ENCODE results near the gene NOL12.
"Not testable (repeated sequence)": the region's sequence is repeated elsewhere in the genome, so short reads cannot be mapped to it uniquely, and the experiment has no call there.

Gene NOL12

GRCh38 chr22:37654563-37655251 is 31.4 kb upstream of the NOL12 start:
- TF ChIP-seq CTCF (conservative IDR thresholded peaks at IDR 0.05; ENCODE audit: control insufficient read depth, insufficient read depth, low read depth, low read length) = no peak
- H3K4me3 ChIP-seq (ENCODE audit: control insufficient read depth, low read depth, low read length) = no peak overlapping the region
- no peak for DNase-seq (ENCODE audit: low read depth)

GRCh38 chr22:37655252-37655563 is 30.9 kb upstream of the NOL12 start:
- TF ChIP-seq CTCF (conservative IDR thresholded peaks at IDR 0.05; ENCODE audit: control insufficient read depth, insufficient read depth, low read depth, low read length) = no peak
- no peak overlapping the region for H3K4me3 ChIP-seq (ENCODE audit: control insufficient read depth, low read depth, low read length)
- DNase-seq (ENCODE audit: low read depth) = no peak

GRCh38 chr22:37656583-37656982 is 29.6 kb upstream of the NOL12 start:
- H3K4me3 ChIP-seq (ENCODE audit: control insufficient read depth, low read depth, low read length); DNase-seq (ENCODE audit: low read depth): not testable (repeated sequence)

- DNase-seq (ENCODE audit: low read depth) = no peak
- no peak for TF ChIP-seq CTCF (conservative IDR thresholded peaks at IDR 0.05; ENCODE audit: control insufficient read depth, insufficient read depth, low read depth, low read length)
- H3K4me3 ChIP-seq (ENCODE audit: control insufficient read depth, low read depth, low read length) = peak overlapping the region; percentile 68
Measured at GRCh38 chr22:37657590-37658132, 28.5 kb upstream of the NOL12 start.

GRCh38 chr22:37658133-37659065 is 27.7 kb upstream of the NOL12 start, which contains the start of gene PDXP:
Gene PDXP (plus strand): TSS chr22:37658723. CDS start chr22:37658783, 60 bp downstream.
- no peak for TF ChIP-seq CTCF (conservative IDR thresholded peaks at IDR 0.05; ENCODE audit: control insufficient read depth, insufficient read depth, low read depth, low read length)
- peak; percentile 100 for DNase-seq (ENCODE audit: low read depth)
- peak within 1 kb of the TSS; percentile 68 for H3K4me3 ChIP-seq (ENCODE audit: control insufficient read depth, low read depth, low read length)

GRCh38 chr22:37659066-37659896 is 26.9 kb upstream of the NOL12 start:
- H3K4me3 ChIP-seq (ENCODE audit: control insufficient read depth, low read depth, low read length) = peak overlapping the region; percentile 64
- TF ChIP-seq CTCF (conservative IDR thresholded peaks at IDR 0.05; ENCODE audit: control insufficient read depth, insufficient read depth, low read depth, low read length) = no peak
- DNase-seq (ENCODE audit: low read depth) = no peak

All from fibroblast of mammary gland (primary cell).